GM12878 (cell line): ENCODE data around the gene GLRA1. TPM values are rescaled to one million over a fixed set of nuclear protein-coding genes. Genes with fewer than 3 reads are reported as not detected.
A peak's percentile ranks its signal among the peaks of the same experiment; 100 is the strongest.

ENCODE experiments used
- ATAC-seq: fragments of 200-7000 bp; cut with Tn5 transposase; 3 replicates; pipeline ENCODE4 v1.9.1; 2020; ENCODE audit warnings: mild to moderate bottlenecking, moderate library complexity
- BruUV-seq: library from RNA; stranded (reverse); fragments of 400-500 nt; replicated peaks from 2 replicates; lab custom pipeline; 2021; lab: Mats Ljungman, UMichigan
- CTCF ChIA-PET: fragments of 300-600 bp; sonication (Branson Sonifier 250); formaldehyde crosslinking; extraction: SDS; loops from one replicate; lab custom pipeline; 2021; ENCODE audit warnings: inconsistent platforms; lab: Yijun Ruan, JAX
- POLR2A ChIA-PET: fragments of 350-600 bp; formaldehyde crosslinking; extraction: SDS; loops from one replicate; lab custom pipeline; 2021; ENCODE audit warnings: inconsistent platforms; lab: Charles Lee
- RAD21 ChIA-PET: fragments of 300-600 bp; sonication (Branson Sonifier 250); formaldehyde crosslinking; loops from one replicate; lab custom pipeline; 2023; ENCODE audit warnings: antibody characterized with exemption; ENCODE audit not compliant: unreplicated experiment; lab: Charles Lee
- SMC1A ChIA-PET: fragments of 300-600 bp; sonication (Branson Sonifier 250); formaldehyde crosslinking; loops from one replicate; lab custom pipeline; 2023; ENCODE audit not compliant: unreplicated experiment, uncharacterized antibody; lab: Charles Lee
- DNase-seq: peaks from one replicate; pipeline ENCODE4 v3.0.0-alpha.2; 2011; ENCODE audit warnings: low read depth, low spot score
- FAIRE-seq: peaks from 3 replicates; lab custom pipeline; 2011; peaks lifted over from hg19 to GRCh38; lab: Jason Lieb, UNC
- H2AFZ ChIP-seq: 2 replicates; pipeline ENCODE4 v1.6.0; 2011; ENCODE audit warnings: low read depth, low read length, control low read depth; ENCODE audit not compliant: control insufficient read depth
- H3K27ac ChIP-seq: 2 replicates; pipeline ENCODE4 v1.5.1; 2011; ENCODE audit warnings: control low read depth; ENCODE audit not compliant: control insufficient read depth, insufficient read depth
- H3K27me3 ChIP-seq, 2 experiments: replicated peaks in 1 of 2; 2 replicates each; pipeline versions ENCODE4 v1.6.0 to v1.6.1; 2011; ENCODE audit warnings: low read length in 1 of 2; ENCODE audit not compliant: control insufficient read depth in 2 of 2, insufficient read depth in 2 of 2
- H3K36me3 ChIP-seq, 2 experiments: 2 replicates each; pipeline ENCODE4 v1.5.1; 2011; ENCODE audit warnings: low read length in 1 of 2; ENCODE audit not compliant: control insufficient read depth in 2 of 2, insufficient read depth in 2 of 2
- H3K4me1 ChIP-seq: 2 replicates; pipeline ENCODE4 v1.6.1; 2011; ENCODE audit warnings: mild to moderate bottlenecking, low read length, moderate library complexity, mixed read lengths; ENCODE audit not compliant: control insufficient read depth, insufficient read depth
- H3K4me2 ChIP-seq: 2 replicates; pipeline ENCODE4 v1.6.0; 2011; ENCODE audit warnings: control low read depth; ENCODE audit not compliant: control insufficient read depth, insufficient read depth
- H3K4me3 ChIP-seq: fragments of 200-600 bp; sonication (generic); 2 replicates; pipeline ENCODE4 v1.5.1; 2016
- H3K79me2 ChIP-seq: 2 replicates; pipeline ENCODE4 v1.6.0; 2011; ENCODE audit warnings: low read length; ENCODE audit not compliant: control insufficient read depth, insufficient read depth
- H3K9ac ChIP-seq: 2 replicates; pipeline ENCODE4 v1.8.0; 2011; ENCODE audit warnings: low read length, control low read depth, mixed read lengths; ENCODE audit not compliant: control insufficient read depth, insufficient read depth
- H3K9me3 ChIP-seq: replicated peaks from 3 replicates; pipeline ENCODE4 v1.5.1; 2011; ENCODE audit warnings: mild to moderate bottlenecking, low read length; ENCODE audit not compliant: control insufficient read depth, insufficient read depth
- H4K20me1 ChIP-seq: 2 replicates; pipeline ENCODE4 v1.6.0; 2011; ENCODE audit not compliant: control insufficient read depth, insufficient read depth
- CREB1 ChIP-seq: IDR thresholded peaks from 2 replicates; pipeline ENCODE4 v1.6.1; 2012; ENCODE audit warnings: low read depth, mild to moderate bottlenecking, inconsistent platforms
- HDGF ChIP-seq: fragments of 450-650 bp; IDR thresholded peaks from 2 replicates; pipeline ENCODE4 v1.6.1; 2016; ENCODE audit warnings: antibody characterized with exemption
- LARP7 ChIP-seq: fragments of 450-650 bp; IDR thresholded peaks from 2 replicates; pipeline ENCODE4 v1.6.1; 2017; ENCODE audit warnings: mild to moderate bottlenecking
- RBBP5 ChIP-seq: fragments of 200-600 bp; sonication (generic); conservative IDR thresholded peaks from 2 replicates; pipeline ENCODE4 v1.6.1; 2016
- SIN3A ChIP-seq: IDR thresholded peaks from 2 replicates; pipeline ENCODE4 v1.6.1; 2012; ENCODE audit warnings: low read depth, low read length, improper control_type of control experiment
- SRF ChIP-seq, 2 experiments: IDR thresholded peaks; 2 replicates each; pipeline ENCODE4 v1.6.1; 2011; ENCODE audit warnings: low read depth in 2 of 2, low read length in 2 of 2, mild to moderate bottlenecking in 1 of 2, moderate library complexity in 1 of 2
- TCF12 ChIP-seq: IDR thresholded peaks from 2 replicates; pipeline ENCODE4 v1.6.1; 2011; ENCODE audit warnings: low read depth, mild to moderate bottlenecking, low read length
- in situ Hi-C: fragments of 300-500 bp; cut with MboI; formaldehyde crosslinking; loops from 9 replicates; pipeline ENCODE4 v1.14.3; 2018; ENCODE audit warnings: mixed read lengths
- intact Hi-C: fragments of 100-400 bp; cut with micrococcal nuclease; formaldehyde crosslinking; loops from one replicate; pipeline ENCODE4 v1.14.2; 2022; ENCODE audit not compliant: unreplicated experiment
- polyA plus RNA-seq, 11 experiments: library from polyadenylated mRNA; depleted of rRNA in 4 of 11; unstranded in 6 of 11; stranded (reverse) in 5 of 11; fragments of >200 nt; fragmentation: Nextera tagmentation in 4 of 11; fragmentation: Illumina TruSeq in 1 of 11; extraction: Ambion mirVana in 4 of 11; extraction: Trizol in 1 of 11; gene quantifications; 1 replicate in 1 of 11; 2 replicates in 10 of 11; pipeline versions ENCODE4 v1.2.1 to v1.2.3, GENCODE V29; 2011 to 2016; ENCODE audit warnings: inconsistent platforms in 2 of 11, missing spikeins in 2 of 11, low read depth in 1 of 11
- total RNA-seq, 4 experiments: library from RNA; depleted of rRNA in 3 of 4; stranded (reverse); fragments of >200 nt in 3 of 4; fragmentation: Illumina TruSeq in 1 of 4; extraction: Trizol in 1 of 4; gene quantifications; 2 replicates each; pipeline versions ENCODE4 v1.2.1 to v1.2.3, GENCODE V29; 2013 to 2021
- TF ChIP-seq, protein P1 (sequence below): IDR thresholded peaks from 2 replicates; pipeline ENCODE4 v1.6.1; 2012; ENCODE audit warnings: mild to moderate bottlenecking, low read depth, low read length

The GLRA1 gene
- total and polyA plus RNA-seq, 10 of the 15 experiments (the other 5 are each of a cell fraction or from before 2014, with no cell fraction given): not detected

GRCh38 chr5:151924564-151925301 lies at the start of gene GLRA1 (continued):
- TF ChIP-seq, protein P1, sequence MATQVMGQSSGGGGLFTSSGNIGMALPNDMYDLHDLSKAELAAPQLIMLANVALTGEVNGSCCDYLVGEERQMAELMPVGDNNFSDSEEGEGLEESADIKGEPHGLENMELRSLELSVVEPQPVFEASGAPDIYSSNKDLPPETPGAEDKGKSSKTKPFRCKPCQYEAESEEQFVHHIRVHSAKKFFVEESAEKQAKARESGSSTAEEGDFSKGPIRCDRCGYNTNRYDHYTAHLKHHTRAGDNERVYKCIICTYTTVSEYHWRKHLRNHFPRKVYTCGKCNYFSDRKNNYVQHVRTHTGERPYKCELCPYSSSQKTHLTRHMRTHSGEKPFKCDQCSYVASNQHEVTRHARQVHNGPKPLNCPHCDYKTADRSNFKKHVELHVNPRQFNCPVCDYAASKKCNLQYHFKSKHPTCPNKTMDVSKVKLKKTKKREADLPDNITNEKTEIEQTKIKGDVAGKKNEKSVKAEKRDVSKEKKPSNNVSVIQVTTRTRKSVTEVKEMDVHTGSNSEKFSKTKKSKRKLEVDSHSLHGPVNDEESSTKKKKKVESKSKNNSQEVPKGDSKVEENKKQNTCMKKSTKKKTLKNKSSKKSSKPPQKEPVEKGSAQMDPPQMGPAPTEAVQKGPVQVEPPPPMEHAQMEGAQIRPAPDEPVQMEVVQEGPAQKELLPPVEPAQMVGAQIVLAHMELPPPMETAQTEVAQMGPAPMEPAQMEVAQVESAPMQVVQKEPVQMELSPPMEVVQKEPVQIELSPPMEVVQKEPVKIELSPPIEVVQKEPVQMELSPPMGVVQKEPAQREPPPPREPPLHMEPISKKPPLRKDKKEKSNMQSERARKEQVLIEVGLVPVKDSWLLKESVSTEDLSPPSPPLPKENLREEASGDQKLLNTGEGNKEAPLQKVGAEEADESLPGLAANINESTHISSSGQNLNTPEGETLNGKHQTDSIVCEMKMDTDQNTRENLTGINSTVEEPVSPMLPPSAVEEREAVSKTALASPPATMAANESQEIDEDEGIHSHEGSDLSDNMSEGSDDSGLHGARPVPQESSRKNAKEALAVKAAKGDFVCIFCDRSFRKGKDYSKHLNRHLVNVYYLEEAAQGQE: peak; percentile 99
- no peak for TF ChIP-seq LARP7
- 0 out of 2 replicates have a peak, but pooled peaks have one; percentile 52 for TF ChIP-seq SIN3A
- 0 out of 2 replicates have a peak, but pooled peaks have one; percentile 13 for TF ChIP-seq CREB1
- no peak for TF ChIP-seq HDGF

DNA sequence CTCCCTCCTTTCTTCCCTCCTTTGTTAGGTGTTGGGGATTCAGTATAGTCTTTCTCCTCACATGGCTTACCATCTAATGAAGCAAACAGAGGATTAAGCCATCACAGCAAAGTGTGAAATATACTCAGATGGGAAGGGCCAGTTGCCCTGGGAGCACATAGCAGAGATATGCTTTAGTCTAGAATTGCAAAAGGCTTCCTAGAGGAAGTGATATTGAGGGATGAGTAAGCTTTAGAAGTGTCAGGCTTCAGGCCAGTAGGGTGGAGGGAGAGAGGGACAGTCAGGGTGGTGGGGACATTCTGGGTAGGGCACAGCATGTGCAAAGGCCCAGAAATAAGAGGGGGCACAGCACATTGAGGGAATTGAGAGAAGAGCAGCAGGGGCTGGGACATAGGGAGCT lies 46.2 kb upstream of the GLRA1 start:
- H3K9me3 ChIP-seq: no peaks in the 10 kb centered on the region
- no TSS peak for BruUV-seq
- H3K27me3 ChIP-seq: no peaks in the 10 kb centered on the region
- H4K20me1 ChIP-seq: no peaks in the 10 kb centered on the region
- no peak overlapping the region for H2AFZ ChIP-seq
- DNase-seq: no peak
- no peaks in the 10 kb centered on the region for H3K36me3 ChIP-seq
- POLR2A ChIA-PET: no interaction called here
- intact Hi-C loops: no loop called here
- no peaks in the 10 kb centered on the region for H3K79me2 ChIP-seq
- no peak for FAIRE-seq
- H3K4me1 ChIP-seq: no peaks in the 10 kb centered on the region
- no peak overlapping the region for H3K4me3 ChIP-seq
- TF ChIP-seq TCF12: no peak
- no peak for TF ChIP-seq SRF (IDR thresholded peaks at IDR 0.05; ENCODE audit: low read depth in 2 of 2, low read length in 2 of 2)
- TF ChIP-seq RBBP5: no peak
- H3K9ac ChIP-seq: no peak overlapping the region
- H3K27ac ChIP-seq: no peak overlapping the region
- in situ Hi-C loops: no loop called here
- SMC1A ChIA-PET: no interaction called here
- no peak for ATAC-seq
- RAD21 ChIA-PET: no interaction called here
- CTCF ChIA-PET: interaction anchor here (1.4 kb wide), 1 partner anchor 172 kb away, joined by 3 read pairs; no protein-coding TSS in a partner anchor
- no peak overlapping the region for H3K4me2 ChIP-seq
